ENCODE measurements around the gene NBEAL1. TPM values are rescaled to one million over a fixed set of nuclear protein-coding genes. Genes with fewer than 3 reads are reported as not detected.

The NBEAL1 gene
- total and polyA plus RNA-seq, 2 of the 8 experiments (the other 6 are each of a cell fraction or from before 2014, with no cell fraction given), result 2.3 to 10.7 TPM

Small RNAs within 50 kb of the gene (small RNA-seq; reads per million reads assigned to genes)
- gene AC010900.2 (ENCODE audit: insufficient read depth) (not detected), gene RF00408 (ENCODE audit: insufficient read depth) (not detected), gene RN7SL670P (ENCODE audit: insufficient read depth) (not detected)

Other genes with a start within 250 kb of the NBEAL1 start
- gene ICA1L, start 143.1 kb upstream of the NBEAL1 start, total RNA-seq (2021; fragmentation: NEBNext Ultra II Directional; extraction: Animal tissue kit (Norgen Biotek cat#: 25700)), result 3.4 TPM in 2 replicates
- 0.71 and 1.1 TPM in 2 replicates for gene ICA1L, start 143.1 kb upstream of the NBEAL1 start, polyA plus RNA-seq (2011; rRNA removed)
- gene WDR12, start 103.2 kb upstream of the NBEAL1 start, total RNA-seq (2021; fragmentation: NEBNext Ultra II Directional; extraction: Animal tissue kit (Norgen Biotek cat#: 25700)), result 150 and 183 TPM in 2 replicates
- gene WDR12, start 103.2 kb upstream of the NBEAL1 start, polyA plus RNA-seq (2011; rRNA removed), result 9.7 and 25.0 TPM in 2 replicates
- 1.9 and 2.6 TPM in 2 replicates for gene CARF, start 102.6 kb upstream of the NBEAL1 start, total RNA-seq (2021; fragmentation: NEBNext Ultra II Directional; extraction: Animal tissue kit (Norgen Biotek cat#: 25700))
- gene CARF, start 102.6 kb upstream of the NBEAL1 start, polyA plus RNA-seq (2011; rRNA removed), result 1.6 and 2.0 TPM in 2 replicates
- gene CYP20A1, start 224.1 kb downstream of the NBEAL1 start, total RNA-seq (2021; fragmentation: NEBNext Ultra II Directional; extraction: Animal tissue kit (Norgen Biotek cat#: 25700)), result 18.6 and 21.5 TPM in 2 replicates
- gene CYP20A1, start 224.1 kb downstream of the NBEAL1 start, polyA plus RNA-seq (2011; rRNA removed), result 4.8 and 6.2 TPM in 2 replicates